GM18870 (cell line): ENCODE data around the gene GNAO1.

ENCODE experiments used
- ATAC-seq: cut with Tn5 transposase; IDR thresholded peaks from one replicate; pipeline ENCODE4 v1.9.1; 2021; ENCODE audit warnings: moderate library complexity; ENCODE audit not compliant: unreplicated experiment

Gene GNAO1

GRCh38 chr16:56306690-56307533 is 115.6 kb downstream of the GNAO1 start:
- no peak for ATAC-seq

GRCh38 chr16:56307534-56307873 is 116.2 kb downstream of the GNAO1 start:
- ATAC-seq = no peak

GRCh38 chr16:56309008-56309407 is 117.7 kb downstream of the GNAO1 start:
- ATAC-seq = no peak

GRCh38 chr16:56310690-56311089 is 119.4 kb downstream of the GNAO1 start:
- ATAC-seq = no peak

GRCh38 chr16:56311208-56312027 is 120.1 kb downstream of the GNAO1 start:
- no peak for ATAC-seq

GRCh38 chr16:56312028-56312300 is 120.7 kb downstream of the GNAO1 start:
- no peak for ATAC-seq

- ATAC-seq = no peak
These were observed 121.3 kb downstream of the GNAO1 start for GRCh38 chr16:56312556-56312955.

- ATAC-seq = no peak
These were observed 123.1 kb downstream of the GNAO1 start for GRCh38 chr16:56314244-56314850.

GRCh38 chr16:56315955-56316354 is 124.7 kb downstream of the GNAO1 start:
- no peak for ATAC-seq

- no peak for ATAC-seq
These were observed 125.3 kb downstream of the GNAO1 start for GRCh38 chr16:56316545-56316944.

GRCh38 chr16:56317998-56318826 is 126.9 kb downstream of the GNAO1 start:
- ATAC-seq = peak; percentile 79

- ATAC-seq = no peak
These were observed 127.5 kb downstream of the GNAO1 start for GRCh38 chr16:56318827-56319140.

GRCh38 chr16:56319376-56319775 is 128.1 kb downstream of the GNAO1 start:
- no peak for ATAC-seq

GRCh38 chr16:56320056-56320455 is 128.8 kb downstream of the GNAO1 start:
- ATAC-seq = no peak

GRCh38 chr16:56320811-56321558 is 129.7 kb downstream of the GNAO1 start:
- no peak for ATAC-seq

- ATAC-seq = no peak
These were observed 130.3 kb downstream of the GNAO1 start for GRCh38 chr16:56321571-56321970.

GRCh38 chr16:56324406-56324805 is 133.1 kb downstream of the GNAO1 start:
- no peak for ATAC-seq

- ATAC-seq = no peak
These were observed 134.7 kb downstream of the GNAO1 start for GRCh38 chr16:56325956-56326355.

GRCh38 chr16:56327071-56327928 is 136.0 kb downstream of the GNAO1 start:
- no peak for ATAC-seq

GRCh38 chr16:56327929-56328258 is 136.6 kb downstream of the GNAO1 start:
- no peak for ATAC-seq
